ENCODE results near the gene TLR8. TPM values are rescaled to one million over a fixed set of nuclear protein-coding genes. Genes with fewer than 3 reads are reported as not detected.

Gene TLR8
- total and polyA plus RNA-seq, 2 experiments from 2014 or later, result not detected

DNA sequence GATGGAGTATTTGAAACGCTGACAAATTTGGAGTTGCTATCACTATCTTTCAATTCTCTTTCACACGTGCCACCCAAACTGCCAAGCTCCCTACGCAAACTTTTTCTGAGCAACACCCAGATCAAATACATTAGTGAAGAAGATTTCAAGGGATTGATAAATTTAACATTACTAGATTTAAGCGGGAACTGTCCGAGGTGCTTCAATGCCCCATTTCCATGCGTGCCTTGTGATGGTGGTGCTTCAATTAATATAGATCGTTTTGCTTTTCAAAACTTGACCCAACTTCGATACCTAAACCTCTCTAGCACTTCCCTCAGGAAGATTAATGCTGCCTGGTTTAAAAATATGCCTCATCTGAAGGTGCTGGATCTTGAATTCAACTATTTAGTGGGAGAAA, 13.2 kb downstream of the TLR8 start:
- TF ChIP-seq, protein P1, sequence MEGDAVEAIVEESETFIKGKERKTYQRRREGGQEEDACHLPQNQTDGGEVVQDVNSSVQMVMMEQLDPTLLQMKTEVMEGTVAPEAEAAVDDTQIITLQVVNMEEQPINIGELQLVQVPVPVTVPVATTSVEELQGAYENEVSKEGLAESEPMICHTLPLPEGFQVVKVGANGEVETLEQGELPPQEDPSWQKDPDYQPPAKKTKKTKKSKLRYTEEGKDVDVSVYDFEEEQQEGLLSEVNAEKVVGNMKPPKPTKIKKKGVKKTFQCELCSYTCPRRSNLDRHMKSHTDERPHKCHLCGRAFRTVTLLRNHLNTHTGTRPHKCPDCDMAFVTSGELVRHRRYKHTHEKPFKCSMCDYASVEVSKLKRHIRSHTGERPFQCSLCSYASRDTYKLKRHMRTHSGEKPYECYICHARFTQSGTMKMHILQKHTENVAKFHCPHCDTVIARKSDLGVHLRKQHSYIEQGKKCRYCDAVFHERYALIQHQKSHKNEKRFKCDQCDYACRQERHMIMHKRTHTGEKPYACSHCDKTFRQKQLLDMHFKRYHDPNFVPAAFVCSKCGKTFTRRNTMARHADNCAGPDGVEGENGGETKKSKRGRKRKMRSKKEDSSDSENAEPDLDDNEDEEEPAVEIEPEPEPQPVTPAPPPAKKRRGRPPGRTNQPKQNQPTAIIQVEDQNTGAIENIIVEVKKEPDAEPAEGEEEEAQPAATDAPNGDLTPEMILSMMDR (IDR thresholded peaks at IDR 0.05; ENCODE audit: low read depth, low read length), result no peak
- Histone ChIP-seq H3K4me3 (no peak overlapping the region), H3K9me3 (ENCODE audit: low read depth) (no peaks in the 10 kb centered on the region), H3K27ac (no peak overlapping the region), H3K27me3 (no peaks in the 10 kb centered on the region), H3K4me1 (ENCODE audit: low read depth) (no peaks in the 10 kb centered on the region), H3K36me3 (no peaks in the 10 kb centered on the region)
- DNase-seq (ENCODE audit: low read depth in 1 of 2, low spot score in 1 of 2), result no peak

DNA sequence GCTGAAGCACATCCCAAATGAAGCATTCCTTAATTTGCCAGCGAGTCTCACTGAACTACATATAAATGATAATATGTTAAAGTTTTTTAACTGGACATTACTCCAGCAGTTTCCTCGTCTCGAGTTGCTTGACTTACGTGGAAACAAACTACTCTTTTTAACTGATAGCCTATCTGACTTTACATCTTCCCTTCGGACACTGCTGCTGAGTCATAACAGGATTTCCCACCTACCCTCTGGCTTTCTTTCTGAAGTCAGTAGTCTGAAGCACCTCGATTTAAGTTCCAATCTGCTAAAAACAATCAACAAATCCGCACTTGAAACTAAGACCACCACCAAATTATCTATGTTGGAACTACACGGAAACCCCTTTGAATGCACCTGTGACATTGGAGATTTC, 14.6 kb downstream of the TLR8 start:
- DNase-seq (ENCODE audit: low read depth in 1 of 2, low spot score in 1 of 2), result no peak
- Histone ChIP-seq H3K4me3 (no peak overlapping the region), H3K27me3 (no peaks in the 10 kb centered on the region), H3K27ac (no peak overlapping the region), H3K36me3 (no peaks in the 10 kb centered on the region), H3K9me3 (ENCODE audit: low read depth) (no peaks in the 10 kb centered on the region), H3K4me1 (ENCODE audit: low read depth) (no peaks in the 10 kb centered on the region)
- TF ChIP-seq, protein P1 (IDR thresholded peaks at IDR 0.05; ENCODE audit: low read depth, low read length), result no peak

DNA sequence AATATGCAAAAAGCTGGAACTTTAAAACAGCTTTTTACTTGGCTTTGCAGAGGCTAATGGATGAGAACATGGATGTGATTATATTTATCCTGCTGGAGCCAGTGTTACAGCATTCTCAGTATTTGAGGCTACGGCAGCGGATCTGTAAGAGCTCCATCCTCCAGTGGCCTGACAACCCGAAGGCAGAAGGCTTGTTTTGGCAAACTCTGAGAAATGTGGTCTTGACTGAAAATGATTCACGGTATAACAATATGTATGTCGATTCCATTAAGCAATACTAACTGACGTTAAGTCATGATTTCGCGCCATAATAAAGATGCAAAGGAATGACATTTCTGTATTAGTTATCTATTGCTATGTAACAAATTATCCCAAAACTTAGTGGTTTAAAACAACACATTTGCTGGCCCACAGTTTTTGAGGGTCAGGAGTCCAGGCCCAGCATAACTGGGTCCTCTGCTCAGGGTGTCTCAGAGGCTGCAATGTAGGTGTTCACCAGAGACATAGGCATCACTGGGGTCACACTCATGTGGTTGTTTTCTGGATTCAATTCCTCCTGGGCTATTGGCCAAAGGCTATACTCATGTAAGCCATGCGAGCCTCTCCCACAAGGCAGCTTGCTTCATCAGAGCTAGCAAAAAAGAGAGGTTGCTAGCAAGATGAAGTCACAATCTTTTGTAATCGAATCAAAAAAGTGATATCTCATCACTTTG, 15.6 kb downstream of the TLR8 start:
- H3K27ac ChIP-seq, result no peak overlapping the region
- no peak overlapping the region for H3K4me3 ChIP-seq
- H3K4me1 ChIP-seq (ENCODE audit: low read depth), result no peaks in the 10 kb centered on the region
- H3K36me3 ChIP-seq, result no peaks in the 10 kb centered on the region
- H3K9me3 ChIP-seq (ENCODE audit: low read depth), result no peaks in the 10 kb centered on the region
- DNase-seq (ENCODE audit: low read depth in 1 of 2, low spot score in 1 of 2), result no peak
- TF ChIP-seq, protein P1 (IDR thresholded peaks at IDR 0.05; ENCODE audit: low read depth, low read length), result no peak
- no peaks in the 10 kb centered on the region for H3K27me3 ChIP-seq

DNA sequence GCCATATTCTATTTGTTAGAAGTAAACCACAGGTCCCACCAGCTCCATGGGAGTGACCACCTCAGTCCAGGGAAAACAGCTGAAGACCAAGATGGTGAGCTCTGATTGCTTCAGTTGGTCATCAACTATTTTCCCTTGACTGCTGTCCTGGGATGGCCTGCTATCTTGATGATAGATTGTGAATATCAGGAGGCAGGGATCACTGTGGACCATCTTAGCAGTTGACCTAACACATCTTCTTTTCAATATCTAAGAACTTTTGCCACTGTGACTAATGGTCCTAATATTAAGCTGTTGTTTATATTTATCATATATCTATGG, 16.1 kb downstream of the TLR8 start:
- no peaks in the 10 kb centered on the region for H3K4me1 ChIP-seq (ENCODE audit: low read depth)
- no peak for DNase-seq (ENCODE audit: low read depth in 1 of 2, low spot score in 1 of 2)
- H3K27ac ChIP-seq, result no peak overlapping the region
- TF ChIP-seq, protein P1 (IDR thresholded peaks at IDR 0.05; ENCODE audit: low read depth, low read length), result no peak
- H3K4me3 ChIP-seq, result no peak overlapping the region
- no peaks in the 10 kb centered on the region for H3K36me3 ChIP-seq
- no peaks in the 10 kb centered on the region for H3K27me3 ChIP-seq
- no peaks in the 10 kb centered on the region for H3K9me3 ChIP-seq (ENCODE audit: low read depth)

DNA sequence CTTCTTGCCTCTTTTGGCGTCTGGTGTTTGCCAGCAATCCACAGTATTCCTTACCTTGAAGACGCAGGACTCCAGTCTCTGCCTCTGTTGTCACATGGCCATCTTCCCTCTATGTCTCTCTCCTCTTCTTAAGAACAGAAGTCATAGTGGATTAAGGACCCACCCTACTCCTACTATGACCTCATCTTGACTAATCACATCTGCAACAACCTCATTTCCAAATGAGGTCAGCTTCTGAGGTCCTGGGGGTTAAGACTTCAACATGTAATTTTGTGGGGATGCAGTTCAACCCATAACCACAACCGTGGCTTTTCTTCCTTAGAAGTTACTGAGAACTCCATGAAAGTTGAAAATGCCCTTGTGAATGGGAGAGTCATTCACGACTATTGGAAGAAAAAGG, 23.3 kb downstream of the TLR8 start:
- TF ChIP-seq, protein P1 (IDR thresholded peaks at IDR 0.05; ENCODE audit: low read depth, low read length), result no peak

More for the DNA sequence above, 23.3 kb downstream of the TLR8 start:
- Histone ChIP-seq H3K27me3 (no peaks in the 10 kb centered on the region), H3K36me3 (no peaks in the 10 kb centered on the region), H3K27ac (no peak overlapping the region), H3K9me3 (ENCODE audit: low read depth) (no peaks in the 10 kb centered on the region), H3K4me1 (ENCODE audit: low read depth) (no peaks in the 10 kb centered on the region), H3K4me3 (no peak overlapping the region)
- no peak for DNase-seq (ENCODE audit: low read depth in 1 of 2, low spot score in 1 of 2)

Measured in cardiac muscle cell (in vitro differentiated cells and primary cell).